ENCODE data around the gene C2CD4D.
"Not testable (repeated sequence)": the region's sequence is repeated elsewhere in the genome, so short reads cannot be mapped to it uniquely, and the experiment has no call there.

- TF ChIP-seq, protein P1, sequence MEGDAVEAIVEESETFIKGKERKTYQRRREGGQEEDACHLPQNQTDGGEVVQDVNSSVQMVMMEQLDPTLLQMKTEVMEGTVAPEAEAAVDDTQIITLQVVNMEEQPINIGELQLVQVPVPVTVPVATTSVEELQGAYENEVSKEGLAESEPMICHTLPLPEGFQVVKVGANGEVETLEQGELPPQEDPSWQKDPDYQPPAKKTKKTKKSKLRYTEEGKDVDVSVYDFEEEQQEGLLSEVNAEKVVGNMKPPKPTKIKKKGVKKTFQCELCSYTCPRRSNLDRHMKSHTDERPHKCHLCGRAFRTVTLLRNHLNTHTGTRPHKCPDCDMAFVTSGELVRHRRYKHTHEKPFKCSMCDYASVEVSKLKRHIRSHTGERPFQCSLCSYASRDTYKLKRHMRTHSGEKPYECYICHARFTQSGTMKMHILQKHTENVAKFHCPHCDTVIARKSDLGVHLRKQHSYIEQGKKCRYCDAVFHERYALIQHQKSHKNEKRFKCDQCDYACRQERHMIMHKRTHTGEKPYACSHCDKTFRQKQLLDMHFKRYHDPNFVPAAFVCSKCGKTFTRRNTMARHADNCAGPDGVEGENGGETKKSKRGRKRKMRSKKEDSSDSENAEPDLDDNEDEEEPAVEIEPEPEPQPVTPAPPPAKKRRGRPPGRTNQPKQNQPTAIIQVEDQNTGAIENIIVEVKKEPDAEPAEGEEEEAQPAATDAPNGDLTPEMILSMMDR (tag by site-specific recombination; IDR thresholded peaks at IDR 0.05), result not testable (repeated sequence)
- TF ChIP-seq ZNF274 (IDR thresholded peaks at IDR 0.05; ENCODE audit: low read length); ZNF274 (tag by site-specific recombination; IDR thresholded peaks at IDR 0.05; ENCODE audit: borderline replicate concordance); ZNF202 (tag by site-specific recombination; IDR thresholded peaks at IDR 0.05; ENCODE audit: borderline replicate concordance); TSHZ1 (tag by site-specific recombination; IDR thresholded peaks at IDR 0.05; ENCODE audit: borderline replicate concordance); ZNF561 (tag by site-specific recombination; IDR thresholded peaks at IDR 0.05; ENCODE audit: borderline replicate concordance); HOXA7 (CRISPR knock-in tag; IDR thresholded peaks at IDR 0.05; ENCODE audit: borderline replicate concordance); ZNF292 (tag by site-specific recombination; IDR thresholded peaks at IDR 0.05; ENCODE audit: borderline replicate concordance, low read depth); ZNF596 (tag by site-specific recombination; IDR thresholded peaks at IDR 0.05): not testable (repeated sequence)
Observed at GRCh38 chr1:151872776-151873175, 33.2 kb upstream of the C2CD4D start.

All from HEK293 (cell line).